Natural killer cell (primary cell): ENCODE measurements around the gene CYYR1. TPM values are rescaled to one million over a fixed set of nuclear protein-coding genes. Genes with fewer than 3 reads are reported as not detected.

ENCODE experiments used
- ATAC-seq, 3 donors: fragments of 150-1000 bp in 2 of 3; fragments of 200-7000 bp in 1 of 3; cut with Tn5 transposase; 1 replicate in 1 of 3; 2 replicates in 2 of 3; pipeline ENCODE4 v1.10.0; 2021; ENCODE audit warnings: mild to moderate bottlenecking in 2 of 3, moderate library complexity in 2 of 3
- DNase-seq, 2 donors: peaks; one replicate each; pipeline versions ENCODE4 v3.0.0 to v3.0.0-alpha.2; 2013 to 2021; ENCODE audit warnings: mixed read lengths in 1 of 2
- H3K27ac ChIP-seq: one replicate; pipeline ENCODE4 v1.5.1; 2013; ENCODE audit warnings: mild to moderate bottlenecking, low read length
- H3K27me3 ChIP-seq: one replicate; pipeline ENCODE4 v1.6.1; 2013; ENCODE audit warnings: low read length; ENCODE audit not compliant: control insufficient read depth, insufficient read depth
- H3K36me3 ChIP-seq: one replicate; pipeline ENCODE4 v1.6.1; 2013; ENCODE audit warnings: low read length; ENCODE audit not compliant: control insufficient read depth, insufficient read depth
- H3K4me1 ChIP-seq: one replicate; pipeline ENCODE4 v1.6.1; 2013; ENCODE audit warnings: low read length; ENCODE audit not compliant: control insufficient read depth, insufficient read depth
- H3K4me3 ChIP-seq: one replicate; pipeline ENCODE4 v1.5.1; 2013; ENCODE audit warnings: low read length
- H3K9me3 ChIP-seq: one replicate; pipeline ENCODE4 v1.6.1; 2013; ENCODE audit warnings: low read length; ENCODE audit not compliant: control insufficient read depth, insufficient read depth
- H3K27ac Mint-ChIP-seq, 2 donors: one replicate each; pipeline ENCODE4 v1.8.0; 2022; ENCODE audit warnings: mild to moderate bottlenecking in 2 of 2, mixed read lengths in 2 of 2, moderate library complexity in 1 of 2
- H3K27me3 Mint-ChIP-seq, 2 donors: one replicate each; pipeline ENCODE4 v1.8.0; 2022; ENCODE audit warnings: low read depth in 2 of 2, mixed read lengths in 2 of 2
- H3K36me3 Mint-ChIP-seq: one replicate; pipeline ENCODE4 v1.8.0; 2022; ENCODE audit warnings: mixed read lengths
- H3K4me1 Mint-ChIP-seq, 2 donors: one replicate each; pipeline ENCODE4 v1.8.0; 2022; ENCODE audit warnings: mixed read lengths in 2 of 2
- H3K4me3 Mint-ChIP-seq: one replicate; pipeline ENCODE4 v1.8.0; 2022; ENCODE audit warnings: mild to moderate bottlenecking, moderate library complexity, mixed read lengths
- H3K9me3 Mint-ChIP-seq, 2 donors: one replicate each; pipeline ENCODE4 v1.8.0; 2022; ENCODE audit warnings: mixed read lengths in 2 of 2
- WGBS: methylation state at CpG from one replicate; pipeline ENCODE4 v1.1.7; 2013; ENCODE audit warnings: missing lambda C conversion rate; ENCODE audit not compliant: insufficient coverage; 5-methylcytosine and 5-hydroxymethylcytosine counted together
- intact Hi-C: fragments of 100-400 bp; cut with micrococcal nuclease; formaldehyde crosslinking; loops from one replicate; pipeline ENCODE4 v1.14.2; 2022
- total RNA-seq, 4 donors: library from RNA; stranded (reverse); fragments of 120-200 nt in 1 of 4; gene quantifications; one replicate each; pipeline versions ENCODE4 v1.2.3 to v1.2.4, GENCODE V29; 2013 to 2022
- TF ChIP-seq, protein P1 (sequence below): fragments of 200-600 bp; IDR thresholded peaks from one replicate; pipeline ENCODE4 v1.8.0; 2022; ENCODE audit warnings: antibody characterized with exemption

CYYR1 gene
- total RNA-seq, 3 donors from 2014 or later (not counting 1 experiment from before 2014, with no cell fraction given) = not detected

DNA sequence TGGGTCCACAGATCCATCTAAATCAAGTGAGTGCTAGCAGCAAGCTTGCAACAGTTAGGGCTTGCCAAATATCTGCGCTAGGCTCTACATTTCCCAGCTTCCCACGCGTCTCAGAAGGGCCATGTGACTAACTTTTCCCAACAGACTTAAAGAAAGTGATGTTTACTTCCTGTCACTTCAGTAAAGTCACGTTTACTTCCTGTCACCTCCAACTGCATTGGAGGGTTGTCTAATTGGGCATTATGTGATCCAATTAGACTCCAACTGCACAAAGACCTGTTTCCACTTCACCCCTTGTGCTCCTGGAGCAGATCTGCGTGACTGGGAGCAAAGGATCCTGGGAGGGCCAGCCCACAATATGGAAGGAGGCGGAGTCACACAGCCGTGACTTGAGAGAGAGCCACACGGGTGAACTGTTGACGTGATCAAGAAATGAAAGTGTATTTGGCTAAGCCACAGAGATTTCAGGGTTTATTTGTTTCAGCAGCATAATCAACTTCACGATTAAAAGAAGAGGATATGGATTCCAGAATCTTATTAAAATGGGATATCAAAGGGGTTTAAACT, 77.7 kb downstream of the CYYR1 start:
- H3K36me3 Mint-ChIP-seq = no peaks in the 10 kb centered on the region
- H3K27ac Mint-ChIP-seq = no peak overlapping the region
- H3K4me1 Mint-ChIP-seq = no peaks in the 10 kb centered on the region
- Histone ChIP-seq H3K27ac (no peak overlapping the region), H3K36me3 (no peaks in the 10 kb centered on the region), H3K4me1 (no peaks in the 10 kb centered on the region), H3K4me3 (no peak overlapping the region), H3K27me3 (no peaks in the 10 kb centered on the region), H3K9me3 (peaks cover 3% of the 10 kb centered on the region)
- DNase-seq = no peak
- TF ChIP-seq, protein P1, sequence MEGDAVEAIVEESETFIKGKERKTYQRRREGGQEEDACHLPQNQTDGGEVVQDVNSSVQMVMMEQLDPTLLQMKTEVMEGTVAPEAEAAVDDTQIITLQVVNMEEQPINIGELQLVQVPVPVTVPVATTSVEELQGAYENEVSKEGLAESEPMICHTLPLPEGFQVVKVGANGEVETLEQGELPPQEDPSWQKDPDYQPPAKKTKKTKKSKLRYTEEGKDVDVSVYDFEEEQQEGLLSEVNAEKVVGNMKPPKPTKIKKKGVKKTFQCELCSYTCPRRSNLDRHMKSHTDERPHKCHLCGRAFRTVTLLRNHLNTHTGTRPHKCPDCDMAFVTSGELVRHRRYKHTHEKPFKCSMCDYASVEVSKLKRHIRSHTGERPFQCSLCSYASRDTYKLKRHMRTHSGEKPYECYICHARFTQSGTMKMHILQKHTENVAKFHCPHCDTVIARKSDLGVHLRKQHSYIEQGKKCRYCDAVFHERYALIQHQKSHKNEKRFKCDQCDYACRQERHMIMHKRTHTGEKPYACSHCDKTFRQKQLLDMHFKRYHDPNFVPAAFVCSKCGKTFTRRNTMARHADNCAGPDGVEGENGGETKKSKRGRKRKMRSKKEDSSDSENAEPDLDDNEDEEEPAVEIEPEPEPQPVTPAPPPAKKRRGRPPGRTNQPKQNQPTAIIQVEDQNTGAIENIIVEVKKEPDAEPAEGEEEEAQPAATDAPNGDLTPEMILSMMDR = no peak
- H3K27me3 Mint-ChIP-seq = no peaks in the 10 kb centered on the region
- no peak for ATAC-seq
- H3K4me3 Mint-ChIP-seq = no peak overlapping the region
- H3K9me3 Mint-ChIP-seq = peaks cover 9 to 20% of the 10 kb centered on the region in 2 donors
- 85% methylated on average over 10 of the region's 10 CpGs for WGBS
- intact Hi-C loops = no loop called here

DNA sequence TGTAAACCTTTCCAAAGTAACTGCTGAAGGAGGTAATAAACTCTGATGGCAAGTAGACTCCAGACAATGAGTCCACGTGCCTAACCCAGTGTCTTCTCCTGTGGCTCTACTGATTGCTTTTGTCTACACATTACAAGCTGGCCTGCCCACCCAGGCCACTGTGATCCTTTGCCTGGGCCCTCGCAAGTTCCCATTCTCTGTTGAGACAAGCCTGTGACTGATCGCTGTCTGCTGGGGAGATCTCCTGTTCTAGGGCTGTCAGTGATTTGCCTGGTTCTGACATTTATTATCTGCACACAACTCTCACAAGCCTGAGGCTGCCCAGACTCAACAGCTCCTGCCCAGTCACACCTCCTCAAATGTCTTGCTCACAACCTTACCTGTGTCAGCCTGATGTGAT, 81.4 kb downstream of the CYYR1 start:
- Mint-ChIP-seq H3K27ac (no peak overlapping the region), H3K36me3 (no peaks in the 10 kb centered on the region), H3K4me1 (no peaks in the 10 kb centered on the region), H3K27me3 (no peaks in the 10 kb centered on the region), H3K9me3 (peaks cover 8 to 13% of the 10 kb centered on the region in 2 donors), H3K4me3 (no peak overlapping the region)
- H3K4me3 ChIP-seq = no peak overlapping the region
- ATAC-seq (no peak), DNase-seq (no peak)
- TF ChIP-seq, protein P1 = no peak
- H3K4me1 ChIP-seq = no peaks in the 10 kb centered on the region
- H3K27me3 ChIP-seq = no peaks in the 10 kb centered on the region
- H3K36me3 ChIP-seq = no peaks in the 10 kb centered on the region
- 90% methylated on average over 3 of the region's 3 CpGs for WGBS
- intact Hi-C loops = no loop called here
- H3K9me3 ChIP-seq = no peaks in the 10 kb centered on the region
- no peak overlapping the region for H3K27ac ChIP-seq

DNA sequence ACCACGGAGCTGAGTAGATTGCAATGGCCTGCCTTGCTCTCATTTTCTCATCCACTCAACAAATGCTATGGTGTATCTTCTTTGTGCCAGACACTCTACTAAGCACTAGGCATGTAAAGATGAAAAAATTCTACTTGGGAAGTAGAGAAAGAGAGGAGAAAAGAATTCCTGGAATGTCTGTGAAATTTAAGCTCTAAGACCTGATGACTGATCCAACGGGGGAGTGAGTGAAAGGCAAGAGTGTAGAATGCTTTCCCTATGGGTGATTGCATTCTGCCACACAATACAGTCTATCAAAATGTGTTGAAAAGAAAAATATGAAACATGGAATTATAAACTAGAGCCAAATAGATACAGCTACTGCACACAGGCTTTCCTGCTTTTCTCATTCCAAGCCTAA, 82.3 kb downstream of the CYYR1 start:
- intact Hi-C loops = no loop called here
- ATAC-seq (no peak), DNase-seq (no peak)
- Histone ChIP-seq H3K36me3 (no peaks in the 10 kb centered on the region), H3K27me3 (no peaks in the 10 kb centered on the region), H3K27ac (no peak overlapping the region), H3K9me3 (no peaks in the 10 kb centered on the region), H3K4me3 (no peak overlapping the region), H3K4me1 (no peaks in the 10 kb centered on the region)
- peaks cover 8 to 13% of the 10 kb centered on the region in 2 donors for H3K9me3 Mint-ChIP-seq
- no peak overlapping the region for H3K4me3 Mint-ChIP-seq
- no peaks in the 10 kb centered on the region for H3K4me1 Mint-ChIP-seq
- H3K27me3 Mint-ChIP-seq = no peaks in the 10 kb centered on the region
- WGBS = 100% methylated on average over 2 of the region's 2 CpGs
- no peaks in the 10 kb centered on the region for H3K36me3 Mint-ChIP-seq
- TF ChIP-seq, protein P1 = no peak
- no peak overlapping the region for H3K27ac Mint-ChIP-seq

DNA sequence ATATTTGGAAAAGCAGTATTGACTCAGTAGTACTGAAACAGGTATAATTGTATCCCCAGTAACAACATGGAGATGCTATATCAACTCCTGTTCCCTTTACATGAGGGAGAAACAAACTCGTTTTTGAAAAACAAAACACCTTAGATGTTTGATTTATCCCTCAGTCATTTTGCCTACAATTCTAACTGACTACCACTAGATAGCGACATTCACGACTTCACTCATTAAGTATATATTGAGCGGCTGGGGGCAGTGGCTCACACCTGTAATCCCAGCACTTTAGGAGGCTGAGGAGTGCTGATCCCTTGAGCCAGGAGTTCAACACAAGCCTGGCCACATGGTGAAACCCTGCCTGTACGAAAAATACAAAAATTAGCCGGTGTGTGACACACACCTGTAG, 83.3 kb downstream of the CYYR1 start:
- intact Hi-C loops = no loop called here

More for the DNA sequence above, 83.3 kb downstream of the CYYR1 start:
- H3K9me3 Mint-ChIP-seq = peaks cover 8 to 11% of the 10 kb centered on the region in 2 donors
- H3K27me3 Mint-ChIP-seq = no peaks in the 10 kb centered on the region
- H3K4me3 Mint-ChIP-seq = no peak overlapping the region
- no peak overlapping the region for H3K27ac Mint-ChIP-seq
- TF ChIP-seq, protein P1 = no peak
- no peaks in the 10 kb centered on the region for H3K36me3 Mint-ChIP-seq
- H3K36me3 ChIP-seq = no peaks in the 10 kb centered on the region
- H3K27ac ChIP-seq = no peak overlapping the region
- H3K4me3 ChIP-seq = no peak overlapping the region
- H3K4me1 ChIP-seq = no peaks in the 10 kb centered on the region
- no peaks in the 10 kb centered on the region for H3K4me1 Mint-ChIP-seq
- no peaks in the 10 kb centered on the region for H3K9me3 ChIP-seq
- no peaks in the 10 kb centered on the region for H3K27me3 ChIP-seq
- no peak for ATAC-seq
- WGBS = 93% methylated on average over 6 of the region's 6 CpGs
- DNase-seq = no peak
